GM19452 (cell line): ENCODE measurements around the gene GALR1.

Source experiments
- ATAC-seq: cut with Tn5 transposase; IDR thresholded peaks from one replicate; pipeline ENCODE4 v1.9.1; 2021; ENCODE audit not compliant: unreplicated experiment

Gene GALR1

GRCh38 chr18:77316641-77317040 lies 67.0 kb downstream of the GALR1 start:
- ATAC-seq, result no peak

GRCh38 chr18:77320971-77321559 lies 71.4 kb downstream of the GALR1 start:
- no peak for ATAC-seq

- no peak for ATAC-seq
These were observed 72.5 kb downstream of the GALR1 start for GRCh38 chr18:77321823-77322805.

- no peak for ATAC-seq
These were observed 74.1 kb downstream of the GALR1 start for GRCh38 chr18:77323640-77324299.
